IPS-NIHi11 (cell line): ENCODE data around the gene STARD7.
"Not testable (repeated sequence)": the region's sequence is repeated elsewhere in the genome, so short reads cannot be mapped to it uniquely, and the experiment has no call there.

Source experiments
- DNase-seq: peaks from one replicate; pipeline ENCODE4 v3.0.0; 2012; ENCODE audit warnings: mixed read lengths, low spot score

The STARD7 gene

GRCh38 chr2:96146881-96147592, 61.6 kb downstream of the STARD7 start:
- DNase-seq: no peak

GRCh38 chr2:96146153-96146880, 62.3 kb downstream of the STARD7 start:
- DNase-seq: no peak

GRCh38 chr2:96145848-96146152, 62.8 kb downstream of the STARD7 start:
- no peak for DNase-seq

GRCh38 chr2:96145036-96145847, 63.4 kb downstream of the STARD7 start, which contains the start of gene DUSP2:
TSS of gene DUSP2 (minus strand) at chr2:96145440. CDS start at chr2:96145354, 86 bp downstream.
- peak; percentile 82 for DNase-seq

DNA sequence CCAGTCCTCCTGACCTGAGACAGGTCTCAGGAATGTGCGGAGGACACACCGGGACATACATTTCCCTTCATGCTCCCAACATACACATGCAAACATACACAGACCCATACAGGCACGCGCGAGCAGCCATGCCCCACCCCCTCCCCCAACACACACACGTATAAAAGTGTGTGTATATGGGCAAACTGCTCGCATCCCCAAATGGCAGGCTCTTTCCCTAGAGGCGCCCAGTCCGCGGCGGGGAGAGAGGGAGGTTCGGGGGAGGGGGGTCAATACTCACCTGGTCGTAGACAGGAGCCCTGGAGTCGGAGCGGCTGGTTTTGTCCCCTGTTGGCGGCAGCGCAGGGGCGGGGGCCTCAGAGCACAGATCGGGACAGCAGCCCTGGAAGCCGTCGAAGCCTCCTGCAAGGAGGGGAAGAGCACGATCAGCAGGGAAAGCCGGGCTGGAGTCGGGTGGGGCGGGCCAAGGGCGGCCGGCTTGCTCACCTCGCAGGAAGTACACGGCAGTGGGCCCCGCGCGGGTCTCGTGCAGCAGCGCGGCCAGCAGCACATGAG, 64.1 kb downstream of the STARD7 start:
- DNase-seq: no peak

GRCh38 chr2:96143848-96144480, 64.7 kb downstream of the STARD7 start:
- peak; percentile 78 for DNase-seq

- no peak for DNase-seq
Observed at GRCh38 chr2:96143231-96143847, 65.3 kb downstream of the STARD7 start.

GRCh38 chr2:96142217-96143113, 66.2 kb downstream of the STARD7 start:
- no peak for DNase-seq

- not testable (repeated sequence) for DNase-seq
Observed at GRCh38 chr2:96141624-96141967, 67.0 kb downstream of the STARD7 start.

DNA sequence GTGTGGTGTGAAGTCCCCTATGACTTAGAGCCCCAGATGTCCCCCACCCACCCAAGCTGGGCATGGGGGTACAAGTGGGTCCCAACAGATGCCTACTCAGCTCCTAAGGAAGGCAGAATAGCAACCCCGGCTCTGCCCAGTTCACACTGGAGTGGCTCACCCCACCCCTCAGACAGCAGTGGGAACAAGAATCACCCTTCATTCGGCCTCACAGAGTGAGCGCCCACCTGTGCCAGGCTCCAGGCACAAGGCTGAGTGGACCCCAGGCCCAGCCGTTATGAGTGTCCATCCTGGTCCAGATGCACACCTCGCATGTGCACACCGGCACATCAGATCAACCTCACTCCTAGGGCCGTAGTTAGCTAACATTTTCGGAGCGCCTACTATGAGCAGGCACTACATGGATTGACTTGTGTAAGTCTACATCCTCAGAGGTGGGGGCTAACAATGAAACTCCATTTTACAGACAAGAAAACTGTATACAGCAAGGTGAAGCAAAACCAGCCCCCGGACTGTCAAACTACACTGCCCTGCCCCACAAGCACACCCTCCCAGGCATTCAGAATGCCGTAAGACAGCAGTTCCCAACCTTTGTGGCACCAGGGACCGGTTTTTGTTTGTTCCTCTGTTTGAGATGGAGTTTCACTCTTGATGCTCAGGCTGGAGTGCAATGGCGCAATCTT, 67.5 kb downstream of the STARD7 start:
- no peak for DNase-seq

GRCh38 chr2:96139181-96139758, 69.4 kb downstream of the STARD7 start:
- no peak for DNase-seq

DNA sequence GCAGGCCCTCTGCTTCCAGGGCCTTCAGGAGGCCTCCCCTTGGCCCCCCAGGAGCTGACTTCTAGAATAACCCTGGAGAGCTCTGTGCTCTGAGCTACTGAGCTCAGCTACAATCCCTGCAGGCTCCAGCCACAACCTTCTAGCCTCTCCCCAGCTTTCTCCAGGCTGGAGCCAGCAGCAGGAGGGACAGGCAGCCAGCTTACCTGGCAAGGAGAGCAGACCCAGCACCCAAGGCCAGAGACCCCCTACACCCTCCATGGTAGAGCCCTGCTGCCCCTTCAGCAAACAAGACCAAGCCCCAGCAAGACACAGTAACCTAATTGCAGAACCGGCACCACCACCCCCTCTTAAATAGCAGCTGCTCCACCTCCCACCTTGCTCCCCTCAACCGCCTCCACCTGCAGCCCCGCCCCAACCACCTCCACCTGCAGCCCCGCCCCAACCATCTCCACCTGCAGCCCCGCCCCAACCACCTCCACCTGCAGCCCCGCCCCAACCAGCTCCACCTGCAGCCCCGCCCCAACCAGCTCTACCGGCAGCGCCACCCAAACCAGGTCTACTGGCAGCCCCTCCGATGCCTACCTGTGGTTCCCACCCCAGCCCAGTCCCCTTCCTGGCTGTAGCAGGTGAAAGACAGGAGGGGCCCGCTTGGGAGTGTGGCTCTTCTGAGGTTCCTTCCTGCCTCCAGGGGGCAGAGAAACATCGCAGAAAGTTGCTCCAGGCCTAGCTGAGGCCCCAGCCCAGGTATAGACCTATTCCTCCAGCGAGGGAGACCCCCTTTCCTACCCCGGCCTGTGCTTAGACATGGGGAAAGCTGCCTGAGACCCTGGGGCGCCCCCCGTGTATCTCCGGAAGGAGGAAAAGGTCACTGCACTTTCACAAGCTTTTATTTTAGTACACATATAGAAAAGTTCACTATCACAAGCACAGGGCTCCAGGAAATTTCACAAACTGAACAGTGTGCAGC, 70.2 kb downstream of the STARD7 start, which contains the start of gene ASTL:
TSS of gene ASTL (minus strand) at position 324 of the 967 bp plus-strand sequence. CDS start at position 258, 66 bp downstream.
- peak; percentile 84 for DNase-seq

DNA sequence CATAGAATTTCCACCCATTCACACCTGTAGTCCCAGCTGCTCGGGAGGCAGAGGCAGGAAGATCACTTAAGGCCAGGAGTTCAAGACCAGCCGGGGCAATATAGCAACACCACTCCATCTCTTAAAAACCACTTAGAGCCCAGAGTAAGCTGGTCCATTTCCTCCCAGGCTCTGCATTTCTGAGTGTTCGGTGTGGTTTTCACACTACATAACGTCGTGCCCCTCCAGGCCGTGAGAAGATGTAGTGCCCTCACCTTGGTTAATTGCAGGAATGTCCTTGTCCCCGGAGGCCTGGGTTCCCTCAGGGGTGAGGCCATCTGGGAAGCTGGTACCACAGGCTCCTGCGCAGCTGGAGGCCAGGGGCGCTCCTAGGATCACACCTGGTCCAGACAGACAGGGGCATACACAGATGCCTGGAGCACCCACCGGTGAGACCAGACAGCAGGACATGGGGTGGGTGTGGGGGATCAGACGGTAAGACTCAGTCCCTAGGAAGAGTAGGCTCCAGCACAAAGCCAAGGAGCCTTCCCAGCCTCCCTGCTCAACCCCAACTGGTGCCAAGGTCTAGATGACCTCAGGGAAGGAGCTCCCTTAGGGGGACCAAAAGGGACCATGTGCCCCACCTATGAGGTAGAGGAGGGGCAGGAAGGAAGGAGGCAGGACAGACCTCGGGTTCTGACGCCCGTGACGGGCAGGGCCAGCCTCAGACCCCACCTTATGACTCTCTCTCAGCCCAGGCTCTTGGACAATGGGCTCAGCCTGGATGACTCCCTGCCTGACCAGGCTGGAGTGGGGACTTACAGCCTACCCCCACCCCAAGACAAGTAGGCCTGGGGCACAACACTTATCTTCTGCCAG, 71.1 kb downstream of the STARD7 start:
- no peak for DNase-seq

GRCh38 chr2:96136129-96136720, 72.4 kb downstream of the STARD7 start:
- no peak for DNase-seq

DNA sequence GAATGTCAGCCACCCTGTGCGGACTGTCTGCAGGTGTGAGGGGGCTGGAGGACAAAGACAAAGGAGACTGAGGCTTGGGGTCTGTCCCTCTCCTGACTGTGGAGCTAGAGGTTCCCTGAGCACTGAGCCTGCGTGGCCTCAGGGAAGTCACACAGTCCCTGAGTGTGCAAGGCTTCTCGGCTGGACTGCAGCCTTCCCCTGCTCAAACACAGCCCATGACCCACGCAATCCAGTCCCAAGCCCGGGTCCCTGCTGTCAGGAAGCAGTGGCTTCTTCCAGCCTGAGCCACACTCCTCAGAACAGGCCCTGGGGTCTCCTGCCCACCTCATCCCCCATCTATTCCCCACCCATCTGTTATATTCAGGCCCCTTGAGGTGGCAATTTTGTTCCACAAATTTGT, 73.0 kb downstream of the STARD7 start:
- DNase-seq: no peak

- DNase-seq: no peak
Observed at GRCh38 chr2:96135171-96135570, 73.5 kb downstream of the STARD7 start.
